Middle frontal gyrus (tissue), 1 donor: ENCODE data around the gene TMEM181.
"Not testable (repeated sequence)": the region's sequence is repeated elsewhere in the genome, so short reads cannot be mapped to it uniquely, and the experiment has no call there.

Experiments used
- DNase-seq: peaks from one replicate; pipeline ENCODE4 v3.0.0-alpha.2; 2015; ENCODE audit warnings: low spot score; ENCODE audit errors: extremely low spot score

The TMEM181 gene

DNA sequence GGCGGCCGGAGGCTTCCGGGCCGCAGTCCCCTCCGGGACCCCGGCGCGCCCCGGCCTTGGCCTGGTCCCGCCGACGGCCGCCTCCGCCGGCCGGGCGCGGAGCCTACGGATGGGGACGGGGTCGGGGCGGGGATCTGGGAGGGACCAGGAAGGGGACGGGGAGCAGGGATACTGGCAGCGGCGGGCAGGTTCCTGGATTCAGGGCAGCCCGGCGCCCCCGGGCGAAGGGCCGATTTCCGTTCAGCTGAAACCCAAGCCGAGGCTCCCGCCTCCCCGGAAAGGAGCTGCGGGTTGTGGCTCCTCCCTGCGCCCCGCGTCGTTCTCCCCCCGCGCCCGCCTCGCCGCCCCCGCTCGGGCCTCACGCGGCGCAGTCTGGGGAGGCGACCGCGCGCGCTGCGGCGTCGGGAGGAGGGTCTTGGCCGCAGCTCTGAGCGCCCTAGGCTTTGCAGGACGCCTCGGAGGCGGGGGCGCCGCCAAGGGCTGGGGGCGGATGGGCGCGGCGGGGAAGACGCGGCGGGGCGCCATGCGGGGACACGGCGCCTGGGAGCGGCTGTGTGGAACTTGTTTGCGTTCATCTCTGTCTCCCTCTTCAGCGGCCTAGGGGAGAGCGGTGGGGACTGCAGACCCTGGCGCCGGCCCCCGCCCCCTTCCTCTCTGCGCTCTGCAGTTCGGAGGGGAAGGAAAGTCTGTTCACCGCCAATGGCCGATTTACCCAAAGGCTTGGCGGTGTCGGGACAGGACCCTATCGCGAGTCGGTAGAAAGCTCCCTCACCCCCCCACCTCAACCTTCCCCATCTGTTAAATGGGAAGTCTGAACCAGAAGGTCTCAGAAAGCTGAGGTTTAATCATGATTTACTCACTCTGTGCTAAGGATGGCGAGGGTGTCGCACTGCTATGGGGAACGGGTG is 22.7 kb upstream of the TMEM181 start:
- no peak for DNase-seq

DNA sequence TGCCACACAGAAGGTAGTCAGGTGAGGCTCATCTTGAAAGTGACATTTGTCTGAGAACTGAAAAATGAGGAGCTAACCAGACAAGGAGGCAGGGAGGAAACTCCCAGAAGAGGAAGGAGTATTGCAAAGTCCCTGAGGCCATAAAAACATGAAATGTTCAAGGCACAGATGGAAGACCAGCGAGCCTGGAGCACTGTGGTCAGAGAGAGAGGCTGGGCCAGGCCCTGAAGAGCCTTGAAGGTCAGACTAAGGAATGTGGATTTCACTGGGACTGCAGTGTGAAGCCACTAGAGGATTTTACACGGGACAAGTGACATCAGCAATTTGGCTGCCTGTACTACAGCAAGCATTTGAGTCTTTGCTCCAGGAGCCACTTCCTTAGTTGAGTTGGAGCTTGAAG is 21.1 kb upstream of the TMEM181 start:
- DNase-seq = no peak

DNA sequence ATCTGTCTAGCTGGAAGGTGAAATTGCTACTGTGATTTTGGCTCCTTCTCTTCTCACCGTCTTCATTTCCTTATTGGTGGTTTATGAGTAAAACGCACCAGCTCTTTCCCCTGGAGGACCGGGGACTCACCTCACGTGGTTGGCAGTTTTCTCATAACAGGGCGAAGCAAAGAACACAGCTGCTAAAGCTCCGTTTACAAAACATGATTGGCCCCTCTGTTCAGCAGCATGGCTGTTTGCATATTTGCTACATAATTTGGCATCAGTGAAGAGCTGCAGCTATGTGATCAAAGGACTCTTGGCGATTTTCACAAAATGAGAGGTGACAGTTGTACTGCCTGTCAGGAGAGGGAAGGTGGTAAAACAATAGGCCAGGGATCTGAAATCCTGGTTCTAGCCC is 20.5 kb upstream of the TMEM181 start:
- DNase-seq = no peak

DNA sequence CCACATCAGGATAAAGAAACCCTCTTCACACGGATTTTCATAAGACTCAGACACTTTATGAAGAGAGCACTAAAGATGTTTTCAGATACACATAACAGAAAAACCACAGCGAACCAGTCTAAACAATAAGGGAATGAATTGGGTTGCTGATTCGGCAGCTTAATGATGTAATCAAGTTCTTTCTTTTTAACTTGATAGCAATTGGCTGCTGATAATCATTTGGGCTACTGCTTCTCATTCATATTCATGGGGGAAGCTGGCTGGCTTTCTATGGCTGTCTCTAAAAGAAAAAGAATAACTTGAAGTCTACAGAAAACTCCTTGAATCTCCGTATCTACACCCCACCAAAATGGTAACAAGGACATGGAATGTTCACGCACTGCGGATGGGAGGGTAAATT is 20.0 kb upstream of the TMEM181 start:
- no peak for DNase-seq

DNA sequence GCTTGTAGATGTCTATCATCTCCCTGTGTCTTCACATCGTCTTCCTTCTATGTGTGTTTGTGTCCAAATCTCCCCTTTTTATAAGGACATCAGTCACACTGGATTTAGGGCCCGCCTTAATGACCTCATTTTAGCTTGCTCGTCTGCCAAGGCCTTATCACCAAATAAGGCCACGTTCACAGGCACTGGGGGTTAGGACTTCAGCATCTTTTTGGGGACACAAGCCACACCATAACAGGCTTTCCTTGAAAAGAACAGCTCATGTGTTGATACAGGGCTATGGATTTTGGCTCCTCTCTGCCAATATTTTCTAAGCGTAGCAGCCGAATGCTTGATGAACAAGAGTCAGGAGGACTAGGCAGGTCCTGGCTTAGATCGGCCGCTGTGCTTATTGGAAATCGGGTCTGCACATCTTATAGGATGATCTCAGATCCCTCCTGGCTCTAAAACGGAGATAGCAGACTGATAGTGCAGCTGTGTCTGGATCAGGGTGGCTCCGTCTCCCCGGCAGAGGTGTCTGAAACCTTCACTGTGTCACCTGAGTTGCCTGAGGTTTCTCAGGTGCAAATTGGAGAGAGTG is 16.2 kb upstream of the TMEM181 start:
- DNase-seq = no peak

DNA sequence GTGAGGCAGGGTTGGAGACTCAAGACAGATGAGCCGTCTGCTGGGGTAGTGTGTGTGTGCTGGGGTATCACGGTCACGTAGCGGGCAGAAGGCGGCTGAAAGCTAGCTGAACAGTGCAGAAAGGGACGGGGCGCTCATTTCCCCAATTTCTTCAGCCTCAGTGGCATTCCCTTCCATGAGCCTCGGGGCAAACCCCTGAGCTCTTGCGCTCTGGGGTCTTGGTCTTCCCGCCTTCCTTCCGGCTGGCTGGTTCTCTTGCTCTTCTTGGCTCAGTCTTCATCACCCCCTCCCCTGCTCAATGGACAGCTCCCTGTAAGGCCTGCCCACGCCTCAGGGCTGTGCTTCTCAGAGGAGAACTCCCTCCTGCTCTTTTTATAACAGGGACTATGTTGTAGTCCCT is 15.5 kb upstream of the TMEM181 start:
- DNase-seq = no peak

DNA sequence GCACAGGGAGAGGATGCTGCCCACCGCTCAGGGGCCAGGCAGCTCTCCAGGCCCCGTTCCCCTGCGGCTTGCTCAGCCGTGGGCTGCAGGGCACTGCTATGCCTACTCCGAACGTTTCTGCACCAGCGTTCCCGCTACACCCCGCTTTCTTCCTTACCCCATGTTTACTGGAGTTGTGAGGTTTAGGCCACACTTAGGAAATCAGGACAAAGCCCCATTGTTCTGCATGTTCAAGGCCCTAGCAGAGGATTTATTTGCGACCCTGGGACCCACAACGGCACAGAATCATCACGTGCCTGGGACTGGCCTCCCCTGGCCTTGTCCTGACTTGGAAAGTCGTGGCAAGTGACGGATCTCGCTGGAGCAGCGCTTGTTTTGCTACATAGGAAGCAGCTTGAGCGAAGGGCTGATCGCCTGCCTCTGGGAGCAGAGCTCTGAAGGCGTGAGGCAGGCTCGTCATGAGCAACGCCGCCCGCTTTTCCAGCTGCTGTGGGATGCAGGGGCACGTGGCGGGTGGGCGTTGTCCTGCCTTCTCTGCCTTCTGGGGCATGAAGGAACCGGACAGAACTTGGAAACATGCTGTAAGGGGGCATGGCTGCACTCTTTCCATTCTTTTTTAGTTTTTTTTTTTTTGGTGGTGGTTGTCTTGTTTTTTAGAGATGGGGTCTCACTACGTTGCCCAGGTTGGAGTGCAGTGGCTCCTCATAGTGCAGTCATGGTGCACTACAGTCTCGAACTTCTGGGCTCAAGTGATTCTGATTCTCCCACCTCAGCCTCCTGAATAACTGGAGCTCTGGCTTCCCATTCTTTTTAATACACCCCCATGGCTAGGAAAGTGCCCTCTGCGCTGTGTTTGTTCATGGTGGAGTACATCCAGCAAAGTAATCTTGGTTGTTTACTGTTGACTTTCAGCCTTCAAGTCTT is 14.6 kb upstream of the TMEM181 start:
- DNase-seq = no peak

DNA sequence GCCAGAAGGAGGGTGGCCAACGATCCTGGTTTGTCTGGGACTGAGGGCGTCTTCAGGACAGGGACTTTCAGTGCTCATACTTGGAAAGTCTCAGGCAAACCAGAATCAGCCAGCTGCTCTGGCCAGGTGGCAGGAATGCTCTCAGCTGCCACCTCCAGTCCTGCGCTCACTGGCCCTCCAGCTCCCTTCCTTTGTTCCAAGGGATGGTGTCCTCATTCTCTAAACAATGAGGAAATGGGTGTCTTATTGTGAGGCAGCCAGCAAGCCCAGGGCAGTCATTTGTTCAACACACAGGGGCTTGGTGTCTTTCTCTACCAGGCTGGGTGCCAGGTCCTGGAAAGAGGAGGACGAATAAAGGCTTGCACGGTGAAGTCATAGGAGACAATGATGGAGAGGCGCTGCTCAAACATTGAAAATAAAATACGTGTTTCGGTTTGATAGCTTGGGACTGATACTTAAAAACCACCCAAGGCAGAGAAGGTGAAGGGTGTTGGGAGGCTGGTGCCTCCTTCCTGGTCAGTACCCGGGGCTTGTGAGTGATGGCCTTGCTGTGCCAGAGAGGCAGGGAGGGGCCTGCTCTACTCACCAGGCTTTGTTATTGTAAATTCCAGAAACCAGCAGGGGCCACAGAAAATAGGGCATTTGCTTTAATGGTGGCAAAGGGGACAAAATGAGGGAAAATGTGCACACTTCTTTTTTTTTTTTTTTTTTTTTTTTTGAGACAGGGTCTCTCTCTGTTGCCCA is 11.3 kb upstream of the TMEM181 start:
- DNase-seq = no peak

DNA sequence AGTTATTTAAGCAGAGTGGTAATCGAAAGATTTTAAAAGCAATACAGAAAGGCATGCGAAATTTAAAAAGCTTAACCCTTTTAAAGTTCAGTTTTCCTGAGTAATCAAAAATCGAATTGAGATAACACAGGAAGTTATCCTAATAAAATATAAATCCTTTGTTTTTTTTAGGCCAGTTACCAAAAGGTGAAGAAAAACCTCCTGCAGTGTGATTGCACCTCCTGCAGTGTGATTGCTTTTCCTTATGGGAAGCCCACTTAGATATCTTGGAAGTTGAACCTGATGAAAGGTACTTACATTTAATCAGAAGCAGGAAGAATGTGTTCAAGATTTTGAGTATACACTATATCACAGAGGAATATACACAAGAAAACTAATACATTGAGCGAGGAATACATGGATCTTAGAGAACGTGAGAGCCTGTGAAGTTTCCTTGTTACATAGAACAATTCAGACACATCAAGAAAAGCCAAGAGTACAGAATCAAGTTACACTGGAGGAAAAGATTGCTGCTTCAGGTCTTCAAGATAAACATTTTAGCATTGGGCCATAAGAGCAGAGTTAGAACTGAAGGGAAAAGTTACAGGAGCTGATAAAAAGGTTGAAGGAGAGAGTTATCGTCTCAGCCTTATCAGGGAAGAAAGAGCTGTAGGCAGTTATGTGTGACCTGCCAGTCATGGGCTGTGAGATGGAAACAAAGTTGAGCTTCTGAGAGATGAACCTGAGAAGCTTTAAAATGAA is 7.7 kb upstream of the TMEM181 start:
- DNase-seq = no peak

DNA sequence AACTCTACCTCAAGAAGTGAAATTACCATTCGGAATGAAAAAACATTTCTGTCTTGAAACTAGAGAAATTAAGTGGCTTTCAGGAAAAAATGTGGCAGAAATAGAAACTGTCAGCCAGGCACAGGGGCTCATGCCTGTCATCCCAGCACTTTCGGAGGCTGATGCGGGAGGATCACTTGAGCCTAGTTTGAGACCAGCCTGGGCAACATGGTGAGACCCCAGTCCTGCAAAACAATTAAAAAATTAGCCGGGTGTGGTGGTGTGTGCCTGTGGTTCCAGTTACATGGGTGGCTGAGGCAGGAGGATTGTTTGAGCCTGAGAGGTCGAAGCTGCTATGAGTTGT is 7.1 kb upstream of the TMEM181 start:
- DNase-seq = no peak

DNA sequence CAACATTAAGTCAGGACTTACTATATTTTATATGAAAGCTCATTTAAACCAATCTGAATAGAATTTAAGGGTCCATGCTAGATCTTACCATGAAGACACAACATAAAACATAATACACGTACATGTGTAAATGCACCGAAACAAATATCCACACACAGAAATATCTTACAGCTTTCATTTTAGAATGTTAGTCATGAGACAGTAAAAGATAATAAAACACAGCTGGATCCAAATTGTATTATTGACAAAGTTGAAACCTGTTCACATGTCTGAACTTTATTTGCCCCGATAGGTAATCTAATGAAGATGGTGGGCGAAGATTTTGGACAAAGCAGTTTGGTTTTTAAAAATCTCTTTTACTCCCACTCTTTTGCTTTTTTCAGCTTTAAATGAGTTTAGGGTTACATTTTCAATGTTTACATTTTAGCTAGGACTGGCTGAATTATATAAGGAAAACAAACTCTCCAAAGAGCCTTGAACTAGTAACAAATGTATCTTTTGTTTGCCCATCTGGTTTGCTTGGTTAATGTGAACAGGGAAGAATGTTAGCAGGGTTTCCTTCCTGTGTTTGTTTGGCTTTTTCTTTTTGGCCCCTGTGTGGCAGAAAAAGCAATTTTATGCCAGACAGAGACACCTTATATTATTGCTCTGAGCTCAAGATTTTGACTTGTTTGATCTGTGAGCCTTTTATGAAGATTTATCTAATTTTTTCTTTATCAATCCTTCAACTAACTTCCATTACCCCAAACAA is 5.1 kb upstream of the TMEM181 start:
- DNase-seq = no peak

DNA sequence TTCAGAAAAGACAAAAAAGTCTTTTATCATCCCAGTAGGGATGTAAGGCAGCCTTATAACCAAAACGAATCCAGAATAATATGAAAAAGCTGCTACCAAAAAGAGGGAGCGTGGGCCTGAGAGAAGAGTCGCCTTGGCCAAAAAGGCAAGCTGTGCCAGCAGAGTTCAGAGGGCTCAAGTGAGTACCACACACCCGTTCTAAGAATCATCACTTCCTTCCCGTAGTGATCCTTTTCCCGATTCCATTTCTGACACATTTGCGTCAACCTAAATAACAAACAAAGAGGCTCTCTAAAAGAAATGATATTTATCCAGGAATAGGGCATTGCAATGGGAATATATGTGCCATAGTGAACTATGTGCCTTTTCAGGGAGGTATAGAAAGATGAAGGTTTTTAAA is 3.8 kb upstream of the TMEM181 start:
- no peak for DNase-seq

DNA sequence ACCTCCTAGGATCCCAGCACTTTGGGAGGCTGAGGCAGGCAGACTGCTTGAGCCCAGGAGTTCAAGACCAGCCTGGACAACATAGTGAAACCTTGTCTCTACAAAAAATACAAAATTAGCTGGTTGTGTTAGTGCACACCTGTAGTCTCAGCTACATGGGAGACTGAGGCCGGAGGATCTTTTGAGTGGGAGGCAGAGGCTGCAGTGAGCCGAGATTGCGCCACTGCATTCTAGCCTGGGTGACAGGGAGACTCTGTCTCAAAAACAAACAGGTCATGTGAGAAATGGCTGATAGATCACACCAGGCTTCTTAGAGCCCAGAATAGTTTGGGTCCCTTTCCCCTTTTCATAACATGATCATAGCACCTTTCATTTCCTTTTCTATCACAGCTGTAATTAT is 2.8 kb upstream of the TMEM181 start:
- not testable (repeated sequence) for DNase-seq

DNA sequence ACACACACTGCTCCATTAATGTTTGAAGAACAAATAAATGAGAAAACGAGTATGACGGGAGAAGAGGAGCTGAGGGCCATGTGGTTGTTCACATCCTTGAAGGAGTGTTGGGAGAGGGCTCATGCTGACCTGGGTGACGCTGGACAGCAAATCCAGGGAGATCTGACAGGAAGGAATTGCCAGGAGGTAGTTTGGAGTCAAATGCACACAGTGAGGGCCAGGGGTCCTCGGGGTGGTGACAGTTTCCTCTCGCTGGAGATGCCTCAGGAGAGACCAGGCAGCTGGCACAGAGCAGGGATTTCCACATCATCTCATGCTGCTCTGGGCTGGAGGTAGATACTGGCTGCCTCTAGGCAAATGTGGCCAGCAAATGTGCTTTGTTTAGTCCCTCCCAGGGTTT is 2.0 kb upstream of the TMEM181 start:
- no peak for DNase-seq

DNA sequence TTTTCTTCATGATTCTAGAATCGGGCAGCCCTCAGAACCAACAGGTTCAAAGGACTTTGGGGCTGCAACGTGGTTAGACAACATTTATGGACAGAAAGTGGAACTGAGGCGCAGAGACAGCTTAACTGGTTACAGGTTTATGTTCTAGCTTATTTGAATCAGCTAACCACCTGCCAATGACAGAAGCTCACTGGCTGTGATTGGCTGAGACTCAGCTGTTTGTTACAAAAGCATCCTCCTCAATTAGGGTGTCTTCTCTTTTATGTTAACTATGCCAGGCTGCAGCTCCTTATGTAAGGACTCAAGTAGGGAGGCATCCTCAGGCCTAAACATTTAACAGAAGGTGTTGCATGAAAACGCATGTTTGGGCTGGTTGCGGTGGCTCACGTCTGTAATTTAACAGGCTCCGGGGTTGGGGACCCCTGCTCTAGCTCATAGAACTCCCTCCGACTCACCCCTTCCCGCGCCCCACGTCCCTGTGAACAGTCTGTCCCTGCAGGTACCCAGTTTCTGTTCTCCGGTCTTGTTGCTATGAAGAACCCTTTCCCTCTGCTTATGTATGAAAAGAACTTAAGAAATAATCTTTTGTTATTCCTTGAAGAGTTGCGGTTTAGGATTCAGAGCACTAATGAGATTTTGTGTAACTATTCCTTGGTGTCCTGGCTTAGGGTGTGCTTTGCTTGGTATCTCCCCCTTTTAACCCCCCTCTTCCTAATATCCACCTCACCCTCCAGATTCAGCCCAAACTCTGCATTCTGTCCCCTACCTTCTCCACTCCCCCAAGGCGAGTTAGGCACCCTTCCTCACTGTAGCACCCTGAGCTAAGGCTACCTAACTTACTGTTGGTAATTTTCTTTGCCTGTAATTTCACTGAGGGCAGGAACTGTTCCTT is 1.2 kb upstream of the TMEM181 start:
- DNase-seq = no peak

DNA sequence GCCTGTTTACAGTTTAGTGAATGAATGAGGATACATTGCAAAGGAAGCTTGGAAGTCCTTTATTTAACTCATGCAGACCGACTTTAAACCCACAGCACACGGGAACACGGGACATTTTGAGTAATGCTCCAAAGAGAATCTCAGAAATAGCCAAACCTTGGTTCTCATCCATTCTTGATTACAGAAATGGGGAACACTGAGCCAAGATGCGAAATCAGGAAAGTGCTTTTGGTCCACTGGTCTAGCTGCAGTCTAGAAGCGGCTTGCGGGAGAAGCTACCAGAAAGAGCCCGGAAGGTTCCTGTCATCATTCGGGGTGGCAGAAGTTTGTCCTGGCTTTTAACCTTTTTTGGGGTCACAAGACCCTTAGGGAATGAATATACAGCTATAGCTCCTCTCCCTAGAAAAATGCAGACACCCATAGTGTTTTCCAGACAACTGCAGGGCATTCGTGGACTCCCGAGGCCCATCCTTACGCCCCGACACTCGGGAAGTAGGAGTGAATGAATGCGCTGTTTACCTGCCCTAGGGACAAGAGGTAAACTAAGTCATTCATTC is 475 bp upstream of the TMEM181 start:
- no peak for DNase-seq

DNA sequence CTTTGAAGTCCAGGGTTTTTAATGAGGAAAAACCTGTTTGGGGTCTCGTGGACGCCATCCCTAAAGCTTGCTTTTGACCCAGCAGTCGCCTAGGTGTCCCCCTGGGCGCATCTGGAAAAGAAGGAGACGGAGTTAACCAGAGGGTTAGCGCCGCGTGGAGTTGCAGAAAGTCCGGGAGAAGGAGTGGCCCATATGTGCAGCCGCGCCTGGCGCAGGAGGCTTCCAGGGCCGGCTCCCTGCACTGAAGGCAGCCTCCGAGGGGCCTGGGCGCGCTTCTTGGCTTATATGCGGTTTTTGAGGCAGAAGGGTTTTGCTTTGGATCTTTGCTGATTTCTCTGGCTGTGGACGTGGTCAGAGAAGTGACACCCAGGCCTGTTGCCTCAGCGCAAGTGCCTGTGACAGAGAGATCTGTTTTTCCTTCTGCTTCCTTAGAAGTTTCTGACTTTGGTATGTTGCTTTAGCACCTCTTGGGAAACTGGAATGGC is 987 bp downstream of the TMEM181 start:
- no peak for DNase-seq

DNA sequence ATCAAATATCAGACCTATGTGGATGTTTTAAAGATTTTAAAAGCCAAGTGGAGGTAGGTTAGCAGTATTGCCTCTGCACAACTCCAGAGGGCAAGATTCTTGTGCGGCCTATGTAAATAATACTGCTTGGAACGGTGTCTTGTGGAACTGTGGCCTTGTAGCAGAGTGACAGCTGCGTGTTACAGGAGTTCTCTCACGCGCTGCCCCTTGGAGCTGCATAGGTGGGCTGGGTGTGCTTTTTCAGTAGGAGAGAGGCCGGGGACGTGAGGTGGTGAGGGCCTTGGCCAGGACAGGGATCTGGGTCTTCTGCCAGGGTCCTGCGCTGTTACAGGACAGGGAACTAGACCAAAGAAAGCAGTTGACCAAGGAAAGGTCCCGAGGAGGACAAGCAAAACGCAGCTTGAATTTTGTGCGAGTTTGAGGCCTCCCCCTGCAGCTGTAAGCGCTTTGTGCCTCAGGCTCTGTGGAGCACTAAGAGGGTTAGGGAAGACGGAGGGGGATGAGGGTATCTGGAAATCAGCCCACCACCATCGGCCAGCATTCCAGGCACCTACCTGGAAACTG is 1.5 kb downstream of the TMEM181 start:
- DNase-seq = no peak
